A549 (cell line): ENCODE data around the gene CSTF2T.

Experiments
- POLR2A ChIP-seq: IDR thresholded peaks from 2 replicates; pipeline ENCODE4 v1.6.1; 2012; ENCODE audit warnings: mild to moderate bottlenecking, low read length
- RAD21 ChIP-seq, 2 experiments: fragments of >200 bp in 1 of 2; sonication (Bioruptor Twin) in 1 of 2; formaldehyde crosslinking in 1 of 2; IDR thresholded peaks in 1 of 2; conservative IDR thresholded peaks in 1 of 2; 2 replicates in 1 of 2; 3 replicates in 1 of 2; pipeline ENCODE4 v1.6.1; 2012 to 2018; ENCODE audit warnings: inconsistent platforms in 1 of 2

GRCh38 chr10:51724038-51724437 is 24.6 kb upstream of the CSTF2T start:
- TF ChIP-seq RAD21 (conservative IDR thresholded peaks at IDR 0.05 in 1 of 2, IDR thresholded peaks at IDR 0.05 in 1 of 2) (no peak), POLR2A (no peak)
